Left ventricle myocardium inferior (tissue), 1 donor: ENCODE measurements around the gene THSD7A. TPM values are rescaled to one million over a fixed set of nuclear protein-coding genes. Genes with fewer than 3 reads are reported as not detected.

Source experiments
- DNase-seq: peaks from one replicate; pipeline ENCODE4 v3.0.0-alpha.2; 2020
- H3K27ac ChIP-seq: fragments of 200-600 bp; replicated peaks from 2 replicates; pipeline ENCODE4 v1.8.0; 2021
- H3K27me3 ChIP-seq: fragments of 200-600 bp; 2 replicates; pipeline ENCODE4 v1.8.0; 2021; ENCODE audit warnings: low read depth
- H3K36me3 ChIP-seq: fragments of 200-600 bp; 2 replicates; pipeline ENCODE4 v1.8.0; 2021
- H3K4me1 ChIP-seq: fragments of 200-600 bp; 2 replicates; pipeline ENCODE4 v1.8.0; 2021
- H3K4me3 ChIP-seq: fragments of 200-600 bp; 2 replicates; pipeline ENCODE4 v1.8.0; 2021; ENCODE audit warnings: mild to moderate bottlenecking, moderate library complexity
- H3K9me3 ChIP-seq: fragments of 200-600 bp; replicated peaks from 2 replicates; pipeline ENCODE4 v1.8.0; 2021
- intact Hi-C: fragments of 100-400 bp; cut with micrococcal nuclease; formaldehyde crosslinking; loops from one replicate; pipeline ENCODE4 v1.11.0; 2022
- total RNA-seq: library from RNA; stranded (reverse); fragmentation: NEBNext Ultra II Directional; extraction: Animal tissue kit (Norgen Biotek cat#: 25700); gene quantifications from one replicate; pipeline ENCODE4 v1.2.1, GENCODE V29; 2021
- TF ChIP-seq, protein P1 (sequence below): fragments of 200-600 bp; IDR thresholded peaks from 2 replicates; pipeline ENCODE4 v1.8.0; 2021; ENCODE audit warnings: antibody characterized with exemption, mild to moderate bottlenecking, borderline replicate concordance
- donor health status: DM: no; HTN: yes; CAD: no; lungs with severe emphysema.

THSD7A gene
- total RNA-seq, 1 donor from 2014 or later = 1.6 TPM

- H3K9me3 ChIP-seq = no peaks in the 10 kb centered on the region
- H3K27ac ChIP-seq = no peak overlapping the region
- H3K4me3 ChIP-seq = no peak overlapping the region
- no peak for DNase-seq
- no peaks in the 10 kb centered on the region for H3K27me3 ChIP-seq
- no peaks in the 10 kb centered on the region for H3K4me1 ChIP-seq
- no peaks in the 10 kb centered on the region for H3K36me3 ChIP-seq
- TF ChIP-seq, protein P1, sequence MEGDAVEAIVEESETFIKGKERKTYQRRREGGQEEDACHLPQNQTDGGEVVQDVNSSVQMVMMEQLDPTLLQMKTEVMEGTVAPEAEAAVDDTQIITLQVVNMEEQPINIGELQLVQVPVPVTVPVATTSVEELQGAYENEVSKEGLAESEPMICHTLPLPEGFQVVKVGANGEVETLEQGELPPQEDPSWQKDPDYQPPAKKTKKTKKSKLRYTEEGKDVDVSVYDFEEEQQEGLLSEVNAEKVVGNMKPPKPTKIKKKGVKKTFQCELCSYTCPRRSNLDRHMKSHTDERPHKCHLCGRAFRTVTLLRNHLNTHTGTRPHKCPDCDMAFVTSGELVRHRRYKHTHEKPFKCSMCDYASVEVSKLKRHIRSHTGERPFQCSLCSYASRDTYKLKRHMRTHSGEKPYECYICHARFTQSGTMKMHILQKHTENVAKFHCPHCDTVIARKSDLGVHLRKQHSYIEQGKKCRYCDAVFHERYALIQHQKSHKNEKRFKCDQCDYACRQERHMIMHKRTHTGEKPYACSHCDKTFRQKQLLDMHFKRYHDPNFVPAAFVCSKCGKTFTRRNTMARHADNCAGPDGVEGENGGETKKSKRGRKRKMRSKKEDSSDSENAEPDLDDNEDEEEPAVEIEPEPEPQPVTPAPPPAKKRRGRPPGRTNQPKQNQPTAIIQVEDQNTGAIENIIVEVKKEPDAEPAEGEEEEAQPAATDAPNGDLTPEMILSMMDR = no peak
- intact Hi-C loops = no loop called here
These were observed 176.8 kb downstream of the THSD7A start for GRCh38 chr7:11655163-11655562.

- no peaks in the 10 kb centered on the region for H3K27me3 ChIP-seq
- TF ChIP-seq, protein P1 = no peak
- H3K4me3 ChIP-seq = no peak overlapping the region
- no peaks in the 10 kb centered on the region for H3K9me3 ChIP-seq
- H3K36me3 ChIP-seq = no peaks in the 10 kb centered on the region
- H3K27ac ChIP-seq = no peak overlapping the region
- no peak for DNase-seq
- intact Hi-C loops = no loop called here
- no peaks in the 10 kb centered on the region for H3K4me1 ChIP-seq
These were observed 181.5 kb downstream of the THSD7A start for GRCh38 chr7:11650500-11650899.

DNA sequence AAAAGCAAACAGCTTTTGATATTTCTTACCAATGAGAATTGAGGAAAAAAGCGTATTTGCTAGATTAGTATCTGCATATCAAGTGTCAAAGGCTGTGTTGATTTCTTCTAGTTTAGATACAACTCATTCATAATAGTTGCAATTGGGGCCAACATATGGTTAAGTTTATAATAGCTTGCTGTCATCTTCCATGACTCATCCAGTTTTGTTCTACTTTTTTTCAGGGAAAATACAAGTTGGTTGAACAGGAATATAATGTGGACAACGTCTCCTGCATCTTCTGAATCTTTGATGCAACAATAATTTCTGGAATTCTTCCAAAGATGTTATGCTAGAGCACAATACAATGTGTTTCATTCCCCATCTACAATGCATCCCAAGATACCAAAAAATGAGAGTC, 182.0 kb downstream of the THSD7A start:
- TF ChIP-seq, protein P1 = no peak
- Histone ChIP-seq H3K36me3 (no peaks in the 10 kb centered on the region), H3K27me3 (no peaks in the 10 kb centered on the region), H3K9me3 (no peaks in the 10 kb centered on the region), H3K4me3 (no peak overlapping the region), H3K27ac (no peak overlapping the region), H3K4me1 (no peaks in the 10 kb centered on the region)
- intact Hi-C loops = no loop called here
- no peak for DNase-seq

- H3K27ac ChIP-seq = no peak overlapping the region
- TF ChIP-seq, protein P1 = no peak
- H3K27me3 ChIP-seq = no peaks in the 10 kb centered on the region
- intact Hi-C loops = no loop called here
- H3K36me3 ChIP-seq = no peaks in the 10 kb centered on the region
- no peaks in the 10 kb centered on the region for H3K9me3 ChIP-seq
- DNase-seq = no peak
- H3K4me1 ChIP-seq = no peaks in the 10 kb centered on the region
- no peak overlapping the region for H3K4me3 ChIP-seq
These were observed 183.0 kb downstream of the THSD7A start for GRCh38 chr7:11648980-11649379.

GRCh38 chr7:11648101-11648500, 183.9 kb downstream of the THSD7A start:
- no peak for DNase-seq
- H3K27me3 ChIP-seq = no peaks in the 10 kb centered on the region

More at GRCh38 chr7:11648101-11648500, 183.9 kb downstream of the THSD7A start:
- H3K9me3 ChIP-seq = no peaks in the 10 kb centered on the region
- no peaks in the 10 kb centered on the region for H3K4me1 ChIP-seq
- intact Hi-C loops = no loop called here
- TF ChIP-seq, protein P1 = no peak
- no peaks in the 10 kb centered on the region for H3K36me3 ChIP-seq
- H3K4me3 ChIP-seq = no peak overlapping the region
- H3K27ac ChIP-seq = no peak overlapping the region
